ENCODE results near the gene PSMA6.

- TF ChIP-seq CTCF (conservative IDR thresholded peaks at IDR 0.05; ENCODE audit: low read depth, low read length) (no peak), EZH2 (IDR thresholded peaks at IDR 0.05; ENCODE audit: borderline replicate concordance, low read depth, low read length, poor library complexity, severe bottlenecking) (no peak)
These were observed 40.5 kb downstream of the PSMA6 start for GRCh38 chr14:35332517-35333263.
